ENCODE measurements around the gene OSBPL6.

The OSBPL6 gene

GRCh38 chr2:178449700-178450523 lies 255.6 kb downstream of the OSBPL6 start:
- DNase-seq (ENCODE audit: low spot score in 2 of 2) (no peak), ATAC-seq (no peak)
- Mint-ChIP-seq H3K36me3 (peaks cover 46% of the 10 kb centered on the region), H3K4me1 (peaks cover 24% of the 10 kb centered on the region), H3K9me3 (no peaks in the 10 kb centered on the region), H3K4me3 (peak overlapping the region; percentile 83), H3K27ac (peak overlapping the region; percentile 94)

GRCh38 chr2:178450524-178450773 lies 256.1 kb downstream of the OSBPL6 start:
- H3K4me1 Mint-ChIP-seq = peaks cover 24% of the 10 kb centered on the region
- DNase-seq (ENCODE audit: low spot score in 2 of 2) = no peak
- no peaks in the 10 kb centered on the region for H3K9me3 Mint-ChIP-seq
- H3K27ac Mint-ChIP-seq = peak overlapping the region; percentile 94
- peak; percentile 69 for ATAC-seq
- H3K4me3 Mint-ChIP-seq = peak overlapping the region; percentile 83
- H3K36me3 Mint-ChIP-seq = peaks cover 41% of the 10 kb centered on the region

GRCh38 chr2:178450774-178451525 lies 256.6 kb downstream of the OSBPL6 start, which contains the start of the genes PJVK and PRKRA:
Gene PJVK, plus strand, starts transcription at chr2:178451378. Its CDS starts 2,032 bp downstream, at chr2:178453410.
Gene PRKRA, minus strand, starts transcription at chr2:178451175. Its CDS starts 145 bp downstream, at chr2:178451030.
- Mint-ChIP-seq H3K9me3 (no peaks in the 10 kb centered on the region), H3K27ac (peak within 1 kb of the TSS; percentile 94), H3K4me1 (peaks cover 24% of the 10 kb centered on the region), H3K4me3 (peak within 1 kb of the TSS; percentile 83), H3K36me3 (peaks cover 36% of the 10 kb centered on the region)
- ATAC-seq = peak; percentile 93
- DNase-seq (ENCODE audit: low spot score in 2 of 2) = peak; percentile 93 to 98

GRCh38 chr2:178452334-178452733 lies 258.0 kb downstream of the OSBPL6 start:
- no peak for ATAC-seq
- H3K4me3 Mint-ChIP-seq = peak overlapping the region; percentile 83
- H3K9me3 Mint-ChIP-seq = no peaks in the 10 kb centered on the region
- no peak for DNase-seq (ENCODE audit: low spot score in 2 of 2)
- peaks cover 24% of the 10 kb centered on the region for H3K4me1 Mint-ChIP-seq
- peak overlapping the region; percentile 94 for H3K27ac Mint-ChIP-seq
- peaks cover 22% of the 10 kb centered on the region for H3K36me3 Mint-ChIP-seq

Measured in stimulated activated effector memory CD8-positive, alpha-beta T cell treated with anti-CD3 and anti-CD28 coated beads, Interleukin-12 subunit alpha, Interleukin-12 subunit beta, amount 100 ng/mL, for 72 hours (primary cell).